ENCODE measurements around the gene POPDC2.

The POPDC2 gene

GRCh38 chr3:119632829-119633228 lies 27.6 kb downstream of the POPDC2 start:
- no peak for TF ChIP-seq ZBTB7A (IDR thresholded peaks at IDR 0.05; ENCODE audit: low read depth)
- no peak for TF ChIP-seq TCF12 (IDR thresholded peaks at IDR 0.05; ENCODE audit: low read depth)
- TF ChIP-seq CEBPB (IDR thresholded peaks at IDR 0.05), result no peak
- TF ChIP-seq YY1 (IDR thresholded peaks at IDR 0.05; ENCODE audit: low read depth), result no peak
- no peak for TF ChIP-seq USF1 (IDR thresholded peaks at IDR 0.05)
- no peak for TF ChIP-seq MAX (IDR thresholded peaks at IDR 0.05)
- TF ChIP-seq FOXM1 (IDR thresholded peaks at IDR 0.05; ENCODE audit: borderline replicate concordance, low read depth), result no peak
- no peak for TF ChIP-seq EP300 (IDR thresholded peaks at IDR 0.05; ENCODE audit: borderline replicate concordance)
- TF ChIP-seq TAF1 (IDR thresholded peaks at IDR 0.05; ENCODE audit: low read depth), result no peak
- no peak for TF ChIP-seq RAD21 (IDR thresholded peaks at IDR 0.05; ENCODE audit: low read depth)
- TF ChIP-seq CREB1 (IDR thresholded peaks at IDR 0.05; ENCODE audit: low read depth), result no peak
- no peak for TF ChIP-seq NFIC (IDR thresholded peaks at IDR 0.05)
- no peak for TF ChIP-seq REST (IDR thresholded peaks at IDR 0.05; ENCODE audit: low read depth)
- no peak for TF ChIP-seq EGR1 (IDR thresholded peaks at IDR 0.05)
- no peak for TF ChIP-seq TEAD4 (IDR thresholded peaks at IDR 0.05)

- no peak for TF ChIP-seq USF1 (IDR thresholded peaks at IDR 0.05)
- no peak for TF ChIP-seq MAX (IDR thresholded peaks at IDR 0.05)
- TF ChIP-seq CREB1 (IDR thresholded peaks at IDR 0.05; ENCODE audit: low read depth), result no peak
- TF ChIP-seq EP300 (IDR thresholded peaks at IDR 0.05; ENCODE audit: borderline replicate concordance), result no peak
- TF ChIP-seq REST (IDR thresholded peaks at IDR 0.05; ENCODE audit: low read depth), result no peak
- TF ChIP-seq CEBPB (IDR thresholded peaks at IDR 0.05), result no peak
- no peak for TF ChIP-seq EGR1 (IDR thresholded peaks at IDR 0.05)
Observed at GRCh38 chr3:119632216-119632615, 28.2 kb downstream of the POPDC2 start.

GRCh38 chr3:119631516-119631915 lies 28.9 kb downstream of the POPDC2 start:
- TF ChIP-seq MAX (IDR thresholded peaks at IDR 0.05) (no peak), EGR1 (IDR thresholded peaks at IDR 0.05) (no peak), TAF1 (IDR thresholded peaks at IDR 0.05; ENCODE audit: low read depth) (no peak), TEAD4 (IDR thresholded peaks at IDR 0.05) (no peak), YY1 (IDR thresholded peaks at IDR 0.05; ENCODE audit: low read depth) (no peak), REST (IDR thresholded peaks at IDR 0.05; ENCODE audit: low read depth) (no peak), CEBPB (IDR thresholded peaks at IDR 0.05) (no peak), ZBTB7A (IDR thresholded peaks at IDR 0.05; ENCODE audit: low read depth) (no peak), USF1 (IDR thresholded peaks at IDR 0.05) (no peak), FOXM1 (IDR thresholded peaks at IDR 0.05; ENCODE audit: borderline replicate concordance, low read depth) (no peak)

GRCh38 chr3:119630880-119631329 lies 29.5 kb downstream of the POPDC2 start:
- no peak for TF ChIP-seq NFIC (IDR thresholded peaks at IDR 0.05)
- no peak for TF ChIP-seq RAD21 (IDR thresholded peaks at IDR 0.05; ENCODE audit: low read depth)
- TF ChIP-seq TAF1 (IDR thresholded peaks at IDR 0.05; ENCODE audit: low read depth), result no peak
- no peak for TF ChIP-seq USF1 (IDR thresholded peaks at IDR 0.05)
- TF ChIP-seq EP300 (IDR thresholded peaks at IDR 0.05; ENCODE audit: borderline replicate concordance), result no peak
- TF ChIP-seq REST (IDR thresholded peaks at IDR 0.05; ENCODE audit: low read depth), result no peak
- TF ChIP-seq MAX (IDR thresholded peaks at IDR 0.05), result no peak
- no peak for TF ChIP-seq FOXM1 (IDR thresholded peaks at IDR 0.05; ENCODE audit: borderline replicate concordance, low read depth)
- TF ChIP-seq CREB1 (IDR thresholded peaks at IDR 0.05; ENCODE audit: low read depth), result no peak
- TF ChIP-seq CEBPB (IDR thresholded peaks at IDR 0.05), result no peak
- no peak for TF ChIP-seq YY1 (IDR thresholded peaks at IDR 0.05; ENCODE audit: low read depth)
- TF ChIP-seq ZBTB7A (IDR thresholded peaks at IDR 0.05; ENCODE audit: low read depth), result no peak
- no peak for TF ChIP-seq EGR1 (IDR thresholded peaks at IDR 0.05)
